Endothelial cell of hepatic sinusoid (primary cell): ENCODE data around the gene PER2.
"Not testable (repeated sequence)": the region's sequence is repeated elsewhere in the genome, so short reads cannot be mapped to it uniquely, and the experiment has no call there.

Experiments used
- in situ Hi-C: cut with HindIII; loops from 2 replicates; pipeline ENCODE4 v1.10.0; 2017; ENCODE audit warnings: low sequenced_read_pairs

Gene PER2

GRCh38 chr2:238287737-238288649 lies at the start of gene PER2:
Gene PER2 (minus strand): TSS chr2:238288610. CDS start chr2:238277936, 10,674 bp downstream.
- in situ Hi-C loops: no loop called here

GRCh38 chr2:238337846-238338245 lies 49.4 kb upstream of the PER2 start:
- in situ Hi-C loops: no loop called here

- in situ Hi-C loops: no loop called here
Measured at GRCh38 chr2:238336793-238337444, 48.5 kb upstream of the PER2 start.

- in situ Hi-C loops: no loop called here
Measured at GRCh38 chr2:238336151-238336550, 47.7 kb upstream of the PER2 start.

- in situ Hi-C loops: not testable (repeated sequence)
Measured at GRCh38 chr2:238335591-238335990, 47.2 kb upstream of the PER2 start.

GRCh38 chr2:238334885-238335284 lies 46.5 kb upstream of the PER2 start:
- in situ Hi-C loops: no loop called here

- in situ Hi-C loops: no loop called here
Measured at GRCh38 chr2:238331916-238332315, 43.5 kb upstream of the PER2 start.

GRCh38 chr2:238330391-238330790 lies 42.0 kb upstream of the PER2 start:
- in situ Hi-C loops: no loop called here

- in situ Hi-C loops: no loop called here
Measured at GRCh38 chr2:238327751-238328150, 39.3 kb upstream of the PER2 start.

- in situ Hi-C loops: no loop called here
Measured at GRCh38 chr2:238326801-238327365, 38.5 kb upstream of the PER2 start.

- in situ Hi-C loops: no loop called here
Measured at GRCh38 chr2:238325694-238326093, 37.3 kb upstream of the PER2 start.

GRCh38 chr2:238324248-238324647 lies 35.8 kb upstream of the PER2 start:
- in situ Hi-C loops: not testable (repeated sequence)

- in situ Hi-C loops: no loop called here
Measured at GRCh38 chr2:238322001-238322411, 33.6 kb upstream of the PER2 start.

- in situ Hi-C loops: no loop called here
Measured at GRCh38 chr2:238321467-238321866, 33.1 kb upstream of the PER2 start.

GRCh38 chr2:238320648-238321281 lies 32.4 kb upstream of the PER2 start:
- in situ Hi-C loops: no loop called here

- in situ Hi-C loops: no loop called here
Measured at GRCh38 chr2:238320246-238320647, 31.8 kb upstream of the PER2 start, which contains the start of gene TRAF3IP1. Gene TRAF3IP1 (plus strand): TSS chr2:238320518. CDS start chr2:238320663, 145 bp downstream.

GRCh38 chr2:238315031-238315595 lies 26.7 kb upstream of the PER2 start:
- in situ Hi-C loops: no loop called here

GRCh38 chr2:238314576-238314975 lies 26.2 kb upstream of the PER2 start:
- in situ Hi-C loops: no loop called here

- in situ Hi-C loops: no loop called here
Measured at GRCh38 chr2:238313991-238314350, 25.6 kb upstream of the PER2 start.

GRCh38 chr2:238313289-238313990 lies 25.0 kb upstream of the PER2 start:
- in situ Hi-C loops: no loop called here
